GM10266 (cell line): Measurements from ENCODE around the gene GFPT1.

Experiments
- DNase-seq: peaks from one replicate; pipeline ENCODE4 v3.0.0; 2012; ENCODE audit errors: extremely low spot score
- CTCF ChIP-seq: IDR thresholded peaks from 2 replicates; pipeline ENCODE4 v1.5.1; 2012; ENCODE audit warnings: mild to moderate bottlenecking, low read depth; ENCODE audit not compliant: control insufficient read depth, insufficient read depth; ENCODE audit errors: missing control alignments

The GFPT1 gene

GRCh38 chr2:69291721-69292120 is 95.3 kb downstream of the GFPT1 start:
- no peak for TF ChIP-seq CTCF
- no peak for DNase-seq

- no peak for TF ChIP-seq CTCF
- DNase-seq: no peak
Measured at GRCh38 chr2:69291004-69291650, 95.9 kb downstream of the GFPT1 start.

- DNase-seq: no peak
- no peak for TF ChIP-seq CTCF
Measured at GRCh38 chr2:69288429-69288828, 98.6 kb downstream of the GFPT1 start.

GRCh38 chr2:69287544-69287943 is 99.5 kb downstream of the GFPT1 start:
- no peak for TF ChIP-seq CTCF
- no peak for DNase-seq

GRCh38 chr2:69285379-69285894 is 101.6 kb downstream of the GFPT1 start:
- TF ChIP-seq CTCF: no peak
- DNase-seq: no peak

- TF ChIP-seq CTCF: no peak
- DNase-seq: no peak
Measured at GRCh38 chr2:69280796-69281412, 106.1 kb downstream of the GFPT1 start.
